Measurements from ENCODE around the gene WDR82.
A peak's percentile ranks its signal among the peaks of the same experiment; 100 is the strongest.

The WDR82 gene

DNA sequence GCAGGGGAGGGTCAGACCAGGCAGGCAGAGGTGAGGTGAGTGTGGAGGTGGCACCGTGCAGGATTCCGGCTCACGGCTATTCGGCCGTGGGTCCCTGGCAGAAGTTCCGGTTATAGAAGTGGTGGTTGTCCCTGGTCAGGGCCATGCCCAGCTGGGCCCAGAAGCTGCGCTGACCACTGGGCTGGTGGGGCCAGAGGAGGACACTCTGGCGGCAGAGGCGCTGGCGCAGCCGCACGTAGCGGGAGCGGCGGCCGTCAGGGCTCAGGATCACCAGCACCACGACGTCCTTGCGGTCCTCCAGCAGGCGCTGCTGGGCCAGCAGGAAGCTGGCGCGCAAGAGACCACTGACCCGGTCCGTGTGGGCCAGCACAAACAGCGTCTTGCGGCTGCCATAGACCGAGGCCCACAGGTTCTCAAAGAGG lies 57.3 kb downstream of the WDR82 start:
- no peak for DNase-seq

DNA sequence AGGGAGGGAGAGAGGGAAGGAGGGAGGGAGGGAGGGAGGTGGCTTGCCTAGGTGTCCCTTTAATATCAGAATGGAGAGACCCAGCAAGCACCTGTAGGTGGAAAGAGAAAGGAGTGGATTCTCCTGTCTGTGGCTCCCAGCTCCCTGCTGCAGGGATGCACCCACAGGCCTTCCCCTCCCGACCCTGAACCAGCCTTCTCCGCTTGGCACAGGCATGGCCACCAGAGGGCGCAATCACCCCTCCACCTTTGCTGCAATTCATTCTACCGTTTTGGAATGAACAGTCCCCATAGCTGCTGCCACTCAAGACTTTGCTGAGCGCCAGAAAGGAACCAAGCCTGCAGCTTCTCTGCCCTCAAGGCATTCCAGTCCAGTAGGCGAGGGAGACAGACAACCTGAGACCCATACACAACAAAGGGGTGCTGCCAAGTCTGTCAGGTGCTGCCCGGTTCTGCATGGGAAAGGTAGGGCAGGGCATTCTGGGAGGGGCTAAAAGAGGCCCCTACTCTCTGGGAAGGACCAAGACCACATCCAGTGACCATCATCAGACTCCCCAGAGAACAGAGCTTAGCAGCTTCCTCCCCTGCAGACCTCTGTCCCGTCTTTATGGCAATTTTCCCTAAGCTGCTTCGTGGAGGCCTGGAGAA lies 57.9 kb downstream of the WDR82 start:
- peak; percentile 94 for DNase-seq

DNA sequence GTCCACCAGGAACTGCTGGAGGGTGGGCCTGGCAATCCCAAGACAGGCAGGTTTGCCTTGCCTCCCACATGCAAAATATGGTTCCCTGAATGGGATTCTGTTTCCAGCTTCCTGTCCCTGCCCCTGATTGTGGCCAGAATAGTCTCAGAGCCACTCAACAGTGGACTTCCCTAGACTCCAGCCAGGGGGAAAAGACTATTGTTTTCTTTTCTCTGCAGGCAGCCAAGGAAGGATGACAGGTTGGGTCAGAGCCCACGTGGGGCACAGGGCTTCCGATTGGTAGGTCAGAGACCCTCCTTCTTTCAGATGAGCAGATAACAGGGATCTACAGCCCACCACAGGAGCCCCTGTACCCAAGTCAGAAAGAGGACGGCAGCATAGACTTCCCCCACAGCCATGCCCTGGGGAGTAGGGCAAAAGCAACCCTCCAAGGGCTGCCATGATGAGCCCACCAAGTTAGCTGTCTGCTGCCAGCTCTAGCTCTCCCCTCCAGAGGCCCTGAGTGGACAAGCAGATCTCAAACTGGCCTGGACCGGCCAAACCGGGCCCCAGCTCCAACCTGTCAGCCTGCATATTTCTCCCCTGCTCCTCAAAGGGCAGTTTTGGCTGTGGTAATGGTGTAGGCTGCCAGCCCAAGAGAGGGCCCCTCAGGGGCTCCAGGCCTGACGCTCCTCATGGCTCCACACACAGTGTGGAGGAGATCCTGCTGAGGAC lies 59.4 kb downstream of the WDR82 start:
- no peak for DNase-seq

DNA sequence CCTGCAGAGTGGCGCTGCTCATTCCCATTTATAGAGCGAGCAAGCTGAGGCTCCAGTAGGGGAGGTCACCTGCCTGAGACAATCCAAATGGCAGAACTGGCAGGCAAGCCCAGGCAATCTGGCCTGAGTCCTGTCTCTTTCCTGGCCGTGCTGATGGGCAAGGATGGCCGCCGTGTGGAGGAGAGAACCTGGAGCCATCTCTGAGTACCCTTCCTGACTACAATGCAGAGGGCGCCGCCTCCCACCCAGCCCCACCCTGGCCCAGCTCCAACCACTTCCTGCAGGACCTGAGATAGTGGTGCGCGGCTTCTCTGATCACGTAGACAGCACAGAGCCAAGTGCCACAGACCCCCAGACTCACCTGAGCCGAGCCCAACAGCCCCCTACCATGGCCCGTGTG lies 60.0 kb downstream of the WDR82 start:
- peak; percentile 79 for DNase-seq

DNA sequence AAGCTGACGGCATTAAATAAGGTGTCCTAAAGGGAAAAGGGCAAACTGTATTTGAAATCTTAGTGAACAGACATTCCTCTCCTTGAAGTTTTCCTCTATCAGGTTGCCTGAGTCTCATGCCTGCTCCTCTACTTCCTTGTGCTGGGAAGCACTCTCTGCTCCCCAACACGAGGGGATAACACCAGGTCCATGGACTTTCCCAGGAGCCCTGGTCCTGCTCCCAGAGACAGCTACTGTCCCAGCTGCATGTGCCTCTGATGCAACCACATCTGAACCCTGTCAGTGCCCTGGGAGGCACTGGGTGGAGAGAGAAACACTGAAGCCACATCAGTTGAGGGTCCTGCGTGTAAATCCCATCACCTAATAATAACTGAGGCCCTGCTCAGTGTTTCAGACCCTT lies 60.4 kb downstream of the WDR82 start:
- DNase-seq = no peak

DNA sequence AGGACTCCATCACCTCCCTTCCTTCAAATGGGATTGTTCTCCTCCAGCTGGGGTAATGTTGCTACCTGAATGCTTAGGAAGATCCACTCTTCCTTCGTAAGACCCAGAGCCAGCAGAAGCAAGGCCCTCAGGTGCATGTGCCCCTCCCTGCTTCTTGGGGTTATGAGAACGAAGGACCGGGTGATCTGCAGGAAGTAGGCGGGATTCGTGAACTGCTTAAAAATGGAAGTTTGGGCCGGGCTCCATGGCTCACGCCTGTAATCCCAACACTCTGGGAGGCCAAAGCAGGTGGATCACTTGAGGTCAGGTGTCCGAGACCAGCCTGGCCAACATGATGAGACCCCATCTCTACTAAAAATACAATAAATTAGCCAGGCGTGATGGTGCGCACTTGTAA lies 61.0 kb downstream of the WDR82 start:
- DNase-seq = no peak

DNA sequence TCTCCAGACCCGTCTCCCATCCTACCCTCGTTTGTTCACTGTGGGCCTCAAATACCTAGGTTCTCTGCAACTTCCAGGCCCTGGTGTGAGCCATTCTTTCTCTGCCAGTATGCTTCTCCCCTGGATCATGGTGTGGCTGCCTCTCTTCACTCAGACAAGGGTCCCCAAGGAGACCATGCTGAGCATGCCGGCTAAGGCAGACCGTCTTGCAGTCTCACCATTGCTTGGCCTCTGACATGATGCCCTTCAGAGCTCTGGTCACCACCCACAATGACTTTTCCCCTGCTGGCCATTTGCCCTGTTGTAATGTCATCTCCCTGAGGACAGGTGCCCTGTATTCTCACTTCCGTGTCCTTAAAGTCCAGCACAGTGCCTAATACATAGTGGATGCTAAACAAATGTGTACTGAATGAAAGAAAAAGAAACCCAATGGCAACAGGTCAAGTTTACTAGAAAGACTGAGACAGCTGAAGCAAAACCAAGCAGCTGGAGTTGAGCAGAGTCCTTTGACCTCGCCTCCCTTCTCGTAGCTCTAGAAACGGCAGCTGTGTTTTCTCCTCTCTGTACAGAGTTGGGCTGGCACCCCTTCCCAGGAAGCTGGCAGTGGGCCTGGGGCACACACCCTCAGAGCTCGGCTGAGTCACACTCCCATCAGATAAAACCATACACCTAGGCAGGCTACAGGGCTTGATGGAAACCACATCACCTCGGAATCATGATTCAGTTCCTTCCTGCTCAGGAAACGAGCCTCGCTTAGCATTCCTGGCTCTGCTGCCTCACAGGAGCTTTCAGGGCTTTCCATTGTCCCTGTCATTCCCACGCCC lies 61.7 kb downstream of the WDR82 start:
- peak; percentile 58 for DNase-seq

DNA sequence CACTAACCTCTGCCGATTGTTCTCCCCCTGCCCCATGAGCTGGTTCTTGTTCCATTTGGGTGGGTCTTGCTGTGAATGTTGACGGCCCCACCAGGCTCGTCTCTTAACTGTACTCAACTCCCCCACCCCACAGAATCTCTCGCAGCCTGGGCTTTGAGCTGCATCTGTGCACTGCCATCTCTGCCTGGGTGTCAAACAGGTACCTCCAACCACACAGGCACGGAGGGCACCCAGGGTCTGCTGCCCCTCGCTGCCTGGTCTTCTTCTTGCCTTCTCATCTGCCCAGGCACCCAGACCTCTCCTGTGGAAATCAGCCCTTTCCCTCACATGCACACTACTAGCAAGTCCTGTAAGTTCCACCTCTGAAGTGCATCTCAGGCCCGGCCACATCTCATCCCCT lies 63.1 kb downstream of the WDR82 start:
- no peak for DNase-seq

DNA sequence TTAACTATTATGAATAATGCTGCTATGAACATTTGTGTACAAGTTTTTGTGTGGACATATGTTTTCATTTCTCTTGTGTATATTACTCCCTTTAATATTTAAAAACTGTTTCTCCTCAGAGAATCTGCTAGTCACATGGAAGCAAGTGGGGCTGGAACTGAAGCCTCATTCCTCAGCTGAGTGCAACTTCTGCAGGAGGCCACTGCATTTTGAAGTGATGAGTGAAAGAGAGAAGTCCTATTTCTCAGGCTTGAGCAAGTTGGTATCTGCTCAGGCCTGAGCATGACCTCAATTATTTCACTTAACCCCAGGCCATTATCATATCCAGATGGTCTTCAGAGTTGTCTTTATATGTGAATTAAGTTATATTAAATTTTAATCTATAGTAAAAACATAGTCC lies 64.5 kb downstream of the WDR82 start:
- DNase-seq = no peak

DNA sequence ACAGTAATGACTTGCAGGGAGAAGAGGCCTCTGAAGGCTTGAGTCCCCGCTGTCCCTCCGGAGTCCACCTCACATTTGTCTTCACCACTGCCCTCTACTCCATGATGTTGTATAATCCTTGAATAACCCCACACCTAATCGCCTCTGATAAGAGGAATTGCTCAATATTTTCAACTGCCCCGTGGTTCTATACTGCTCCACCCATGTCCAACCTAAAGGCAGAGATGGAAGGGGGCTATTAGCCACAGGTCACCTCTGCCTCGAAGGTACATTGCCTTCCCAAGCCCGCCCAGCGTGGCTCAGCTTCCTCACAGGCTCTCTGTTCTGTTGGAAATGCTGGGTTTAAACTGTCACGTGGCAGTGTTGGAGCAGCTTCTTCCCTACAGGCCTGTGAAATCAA lies 65.4 kb downstream of the WDR82 start:
- no peak for DNase-seq

DNA sequence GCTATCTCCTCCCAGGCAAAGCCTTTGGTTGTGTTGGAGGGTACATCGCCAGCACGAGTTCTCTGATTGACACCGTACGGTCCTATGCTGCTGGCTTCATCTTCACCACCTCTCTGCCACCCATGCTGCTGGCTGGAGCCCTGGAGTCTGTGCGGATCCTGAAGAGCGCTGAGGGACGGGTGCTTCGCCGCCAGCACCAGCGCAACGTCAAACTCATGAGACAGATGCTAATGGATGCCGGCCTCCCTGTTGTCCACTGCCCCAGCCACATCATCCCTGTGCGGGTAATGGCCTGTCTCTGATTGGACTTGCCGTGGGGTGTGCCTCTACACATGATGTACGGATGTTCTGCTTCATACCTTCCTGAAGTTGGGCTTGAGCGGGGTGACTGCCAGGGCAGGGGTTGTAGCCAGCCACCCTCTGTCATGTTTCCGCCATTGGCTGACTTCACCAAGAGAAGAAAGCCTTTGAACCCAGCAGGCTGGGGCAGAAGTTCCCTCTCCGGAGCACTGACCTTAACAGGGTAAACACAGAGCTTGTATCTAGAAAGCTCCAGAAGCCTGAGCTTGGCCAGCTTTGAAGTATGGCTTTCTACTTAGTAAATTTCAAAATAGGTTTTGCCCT lies 67.1 kb downstream of the WDR82 start:
- no peak for DNase-seq

DNA sequence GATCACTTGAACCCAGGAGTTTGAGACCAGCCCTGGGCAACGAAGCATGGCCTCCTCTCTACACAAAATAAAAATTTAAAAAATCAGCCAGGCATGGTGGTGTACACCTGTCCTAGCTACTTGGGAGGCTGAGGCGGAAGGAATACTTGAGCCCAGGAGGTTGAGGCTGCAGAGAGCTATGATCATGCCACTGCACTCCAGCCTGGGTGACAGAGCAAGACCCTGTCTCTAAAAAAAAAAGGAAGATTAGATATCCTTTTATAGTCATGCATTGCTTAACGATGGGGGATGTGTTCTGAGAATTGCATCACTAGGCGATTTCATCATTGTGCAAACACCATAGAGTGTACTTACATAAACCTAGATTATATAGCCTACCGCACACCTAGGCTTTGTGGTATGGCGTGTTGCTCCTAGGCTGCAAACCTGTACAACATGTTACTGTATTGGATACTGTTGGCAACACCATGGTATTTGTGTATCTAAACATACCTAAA lies 67.9 kb downstream of the WDR82 start:
- peak; percentile 76 for DNase-seq

DNA sequence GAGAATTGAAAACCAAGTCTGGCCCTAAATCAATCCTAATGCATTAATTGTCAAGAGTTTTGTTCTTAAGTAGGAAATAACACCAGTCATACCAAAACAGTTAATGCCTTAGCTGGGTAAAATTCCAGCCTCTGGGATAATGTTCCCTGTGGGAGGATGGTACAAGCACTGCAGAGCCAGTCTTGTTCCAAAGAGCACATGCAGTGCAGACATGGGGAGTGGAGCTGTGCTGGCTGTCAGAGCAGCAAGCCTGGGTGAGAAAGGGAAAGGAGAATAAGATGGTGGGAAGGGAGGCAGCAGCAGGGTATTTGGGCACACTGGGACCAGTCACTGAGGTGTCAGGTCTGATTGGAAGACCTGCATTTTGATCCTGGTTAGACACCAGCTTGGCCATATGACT lies 68.4 kb downstream of the WDR82 start:
- DNase-seq = no peak

DNA sequence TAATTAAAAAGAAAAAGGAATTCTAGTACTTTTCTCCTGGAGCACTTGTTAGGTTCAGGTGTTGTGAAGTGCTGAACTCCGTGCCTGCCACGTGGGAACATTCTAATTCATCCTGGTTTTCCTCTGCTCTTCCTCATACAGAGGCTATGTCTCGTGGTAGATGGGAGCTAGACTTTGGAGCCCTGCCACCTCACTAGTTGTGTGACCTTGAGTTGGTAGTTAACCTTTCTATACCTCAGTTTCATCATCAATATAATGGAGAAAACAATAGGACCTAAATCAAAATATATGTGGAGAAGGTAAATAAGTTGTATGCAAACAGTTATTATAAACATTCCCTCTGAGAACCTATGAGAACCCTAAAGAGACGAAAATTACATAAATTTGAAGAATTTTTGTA lies 69.9 kb downstream of the WDR82 start:
- no peak for DNase-seq

DNA sequence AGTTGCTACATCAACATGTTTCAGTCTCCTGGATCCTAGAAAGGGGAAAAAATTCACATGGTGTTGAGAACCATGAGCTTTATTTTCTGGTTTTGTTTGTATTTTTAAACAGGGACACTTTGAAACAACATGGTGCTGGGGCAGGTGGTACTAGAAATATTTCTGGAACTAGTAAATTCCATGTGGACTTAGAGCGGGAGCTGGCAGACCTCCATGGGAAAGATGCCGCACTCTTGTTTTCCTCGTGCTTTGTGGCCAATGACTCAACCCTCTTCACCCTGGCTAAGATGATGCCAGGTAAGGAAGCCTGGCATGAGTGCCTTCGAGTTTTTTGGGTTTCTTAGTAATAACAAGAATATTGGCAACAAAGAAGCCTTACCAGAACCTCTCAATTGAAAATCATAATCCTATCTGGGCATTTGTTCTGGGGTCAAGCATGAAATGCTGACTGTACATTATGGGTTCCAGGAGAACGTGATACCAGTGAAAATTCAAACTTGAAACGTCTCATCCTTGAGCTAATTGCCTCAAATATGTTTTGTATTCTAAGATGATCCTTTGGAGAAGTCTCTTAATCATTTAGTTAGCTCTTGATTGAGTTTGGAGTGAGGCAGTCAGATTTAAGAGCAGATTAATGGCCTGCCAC lies 72.6 kb downstream of the WDR82 start:
- no peak for DNase-seq
